NT2/D1 (cell line): Measurements from ENCODE around the gene GRIN2D.
A peak's percentile ranks its signal among the peaks of the same experiment; 100 is the strongest.
"Not testable (repeated sequence)": the region's sequence is repeated elsewhere in the genome, so short reads cannot be mapped to it uniquely, and the experiment has no call there.

Source experiments
- DNase-seq: peaks from one replicate; pipeline ENCODE4 v3.0.0-alpha.2; 2011; ENCODE audit warnings: low read depth, low spot score
- H3K27me3 ChIP-seq: 2 replicates; pipeline ENCODE4 v1.6.0; 2011; ENCODE audit warnings: mild to moderate bottlenecking; ENCODE audit not compliant: insufficient read length, insufficient read depth
- H3K36me3 ChIP-seq: 2 replicates; pipeline ENCODE4 v1.6.1; 2011; ENCODE audit warnings: mild to moderate bottlenecking, low read length, mixed read lengths; ENCODE audit not compliant: insufficient read depth, insufficient read length
- H3K4me1 ChIP-seq: 2 replicates; pipeline ENCODE4 v1.5.1; 2011; ENCODE audit not compliant: insufficient read depth, insufficient read length
- H3K4me3 ChIP-seq: 2 replicates; pipeline ENCODE4 v1.5.1; 2011; ENCODE audit warnings: low read depth; ENCODE audit not compliant: insufficient read length
- H3K9ac ChIP-seq: 2 replicates; pipeline ENCODE4 v1.6.0; 2011; ENCODE audit warnings: low read depth; ENCODE audit not compliant: insufficient read length
- H3K9me3 ChIP-seq: 2 replicates; pipeline ENCODE4 v1.5.1; 2011; ENCODE audit warnings: mild to moderate bottlenecking, low read length; ENCODE audit not compliant: insufficient read depth
- SUZ12 ChIP-seq: IDR thresholded peaks from 2 replicates; pipeline ENCODE4 v1.6.1; 2011; ENCODE audit not compliant: insufficient read length, insufficient read depth; ENCODE audit errors: extremely low read depth
- YY1 ChIP-seq: IDR thresholded peaks from 2 replicates; pipeline ENCODE4 v1.6.1; 2011; ENCODE audit not compliant: insufficient read length, insufficient read depth
- ZNF274 ChIP-seq: IDR thresholded peaks from 2 replicates; pipeline ENCODE4 v1.6.1; 2011; ENCODE audit warnings: mild to moderate bottlenecking, low read depth, low read length

GRIN2D gene

GRCh38 chr19:48386981-48387380, 6.5 kb upstream of the GRIN2D start:
- Histone ChIP-seq H3K4me3 (no peak overlapping the region), H3K9ac (no peak overlapping the region), H3K4me1 (no peaks in the 10 kb centered on the region), H3K36me3 (peaks cover 59% of the 10 kb centered on the region), H3K27me3 (no peaks in the 10 kb centered on the region), H3K9me3 (no peaks in the 10 kb centered on the region)
- TF ChIP-seq ZNF274 (no peak), SUZ12 (no peak), YY1 (no peak)
- DNase-seq: no peak

- peak overlapping the region; percentile 83 for H3K4me3 ChIP-seq
- H3K9ac ChIP-seq: peak overlapping the region; percentile 98
- peaks cover 11% of the 10 kb centered on the region for H3K4me1 ChIP-seq
- H3K36me3 ChIP-seq: peaks cover 33% of the 10 kb centered on the region
- DNase-seq: no peak
- TF ChIP-seq ZNF274: no peak
- no peak for TF ChIP-seq SUZ12
- TF ChIP-seq YY1: no peak
- H3K27me3 ChIP-seq: peaks cover 27% of the 10 kb centered on the region
- no peaks in the 10 kb centered on the region for H3K9me3 ChIP-seq
These were observed 3.0 kb upstream of the GRIN2D start for GRCh38 chr19:48390188-48391099.

- Histone ChIP-seq H3K9ac (peak within 1 kb of the TSS; percentile 98), H3K4me3 (peak within 1 kb of the TSS; percentile 83), H3K9me3 (no peaks in the 10 kb centered on the region), H3K27me3 (peaks cover 36% of the 10 kb centered on the region), H3K4me1 (peaks cover 12% of the 10 kb centered on the region), H3K36me3 (peaks cover 25% of the 10 kb centered on the region)
- no peak for DNase-seq
- TF ChIP-seq SUZ12 (no peak), YY1 (no peak), ZNF274 (no peak)
These were observed 2.1 kb upstream of the GRIN2D start, which contains the start of gene KDELR1 for GRCh38 chr19:48391100-48392005. Gene KDELR1 (minus strand): TSS chr19:48391551. CDS start chr19:48391358, 193 bp downstream.

- peaks cover 19% of the 10 kb centered on the region for H3K36me3 ChIP-seq
- H3K9ac ChIP-seq, H3K4me3 ChIP-seq, H3K9me3 ChIP-seq, DNase-seq: not testable (repeated sequence)
- peaks cover 17% of the 10 kb centered on the region for H3K4me1 ChIP-seq
- peaks cover 42% of the 10 kb centered on the region for H3K27me3 ChIP-seq
These were observed 1.5 kb upstream of the GRIN2D start for GRCh38 chr19:48392006-48392344.

GRCh38 chr19:48392860-48393558, 459 bp upstream of the GRIN2D start:
- no peak for TF ChIP-seq ZNF274
- no peak for TF ChIP-seq SUZ12
- TF ChIP-seq YY1: no peak
- H3K9me3 ChIP-seq: no peaks in the 10 kb centered on the region

GRCh38 chr19:48394331-48395169, 1.1 kb downstream of the GRIN2D start:
- Histone ChIP-seq H3K9ac (peak overlapping the region; percentile 67), H3K4me3 (peak overlapping the region; percentile 24), H3K36me3 (peaks cover under 1% of the 10 kb centered on the region), H3K9me3 (no peaks in the 10 kb centered on the region), H3K4me1 (peaks cover 22% of the 10 kb centered on the region), H3K27me3 (peaks cover 54% of the 10 kb centered on the region)
- no peak for DNase-seq
- TF ChIP-seq YY1 (no peak), SUZ12 (peak; percentile 49)

More at GRCh38 chr19:48392860-48393558, 459 bp upstream of the GRIN2D start:
- peak overlapping the region; percentile 24 for H3K4me3 ChIP-seq
- peaks cover 10% of the 10 kb centered on the region for H3K36me3 ChIP-seq
- peak overlapping the region; percentile 61 for H3K9ac ChIP-seq
- peaks cover 53% of the 10 kb centered on the region for H3K27me3 ChIP-seq
- no peak for DNase-seq
- H3K4me1 ChIP-seq: peaks cover 22% of the 10 kb centered on the region

- Histone ChIP-seq H3K27me3 (peaks cover 54% of the 10 kb centered on the region), H3K4me1 (peaks cover 22% of the 10 kb centered on the region), H3K9ac (peak overlapping the region; percentile 67), H3K9me3 (no peaks in the 10 kb centered on the region), H3K4me3 (no peak overlapping the region), H3K36me3 (no peaks in the 10 kb centered on the region)
- DNase-seq: no peak
- TF ChIP-seq ZNF274 (no peak), SUZ12 (peak; percentile 14)
These were observed 1.6 kb downstream of the GRIN2D start for GRCh38 chr19:48395170-48395455.
